ENCODE results near the gene OVOL3.

Gene OVOL3

DNA sequence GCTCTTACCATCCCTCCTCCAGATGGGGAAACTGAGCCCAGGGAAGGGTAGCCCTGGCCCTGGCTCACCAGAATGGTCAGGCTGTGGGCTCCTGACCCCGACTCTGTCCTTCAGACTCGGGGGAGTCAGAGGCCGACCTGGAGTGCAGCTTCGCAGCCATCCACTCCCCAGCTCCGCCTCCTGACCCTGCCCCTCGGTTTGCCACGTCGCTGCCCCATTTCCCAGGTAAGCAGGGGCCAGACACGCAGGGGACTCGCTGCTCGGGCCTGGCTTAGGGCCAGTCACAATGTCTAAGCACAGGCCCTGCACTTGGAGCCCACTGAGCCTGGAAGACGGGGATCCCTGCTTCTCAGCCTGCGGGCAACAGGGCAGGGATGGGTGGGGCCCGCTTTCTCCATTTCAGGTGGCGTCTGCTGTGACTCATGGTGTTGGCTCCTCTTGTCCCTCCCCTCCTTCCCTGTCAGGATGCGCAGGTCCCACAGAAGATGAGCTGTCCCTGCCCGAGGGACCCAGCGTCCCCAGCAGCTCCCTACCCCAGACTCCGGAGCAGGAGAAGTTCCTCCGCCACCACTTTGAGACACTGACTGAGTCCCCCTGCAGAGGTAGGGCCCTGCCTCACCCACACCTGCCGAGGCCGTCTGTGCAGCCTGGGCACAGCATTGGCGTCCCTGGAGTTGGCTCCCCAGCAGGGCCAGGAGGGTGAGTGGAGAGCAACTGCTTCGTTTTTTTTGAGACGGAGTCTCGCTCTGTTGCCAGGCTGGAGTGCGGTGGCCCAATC lies 9.2 kb upstream of the OVOL3 start:
- no peak for DNase-seq (ENCODE audit: low spot score)
- TF ChIP-seq, protein P1, sequence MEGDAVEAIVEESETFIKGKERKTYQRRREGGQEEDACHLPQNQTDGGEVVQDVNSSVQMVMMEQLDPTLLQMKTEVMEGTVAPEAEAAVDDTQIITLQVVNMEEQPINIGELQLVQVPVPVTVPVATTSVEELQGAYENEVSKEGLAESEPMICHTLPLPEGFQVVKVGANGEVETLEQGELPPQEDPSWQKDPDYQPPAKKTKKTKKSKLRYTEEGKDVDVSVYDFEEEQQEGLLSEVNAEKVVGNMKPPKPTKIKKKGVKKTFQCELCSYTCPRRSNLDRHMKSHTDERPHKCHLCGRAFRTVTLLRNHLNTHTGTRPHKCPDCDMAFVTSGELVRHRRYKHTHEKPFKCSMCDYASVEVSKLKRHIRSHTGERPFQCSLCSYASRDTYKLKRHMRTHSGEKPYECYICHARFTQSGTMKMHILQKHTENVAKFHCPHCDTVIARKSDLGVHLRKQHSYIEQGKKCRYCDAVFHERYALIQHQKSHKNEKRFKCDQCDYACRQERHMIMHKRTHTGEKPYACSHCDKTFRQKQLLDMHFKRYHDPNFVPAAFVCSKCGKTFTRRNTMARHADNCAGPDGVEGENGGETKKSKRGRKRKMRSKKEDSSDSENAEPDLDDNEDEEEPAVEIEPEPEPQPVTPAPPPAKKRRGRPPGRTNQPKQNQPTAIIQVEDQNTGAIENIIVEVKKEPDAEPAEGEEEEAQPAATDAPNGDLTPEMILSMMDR (IDR thresholded peaks at IDR 0.05; ENCODE audit: extremely low read depth, missing control alignments), result no peak

DNA sequence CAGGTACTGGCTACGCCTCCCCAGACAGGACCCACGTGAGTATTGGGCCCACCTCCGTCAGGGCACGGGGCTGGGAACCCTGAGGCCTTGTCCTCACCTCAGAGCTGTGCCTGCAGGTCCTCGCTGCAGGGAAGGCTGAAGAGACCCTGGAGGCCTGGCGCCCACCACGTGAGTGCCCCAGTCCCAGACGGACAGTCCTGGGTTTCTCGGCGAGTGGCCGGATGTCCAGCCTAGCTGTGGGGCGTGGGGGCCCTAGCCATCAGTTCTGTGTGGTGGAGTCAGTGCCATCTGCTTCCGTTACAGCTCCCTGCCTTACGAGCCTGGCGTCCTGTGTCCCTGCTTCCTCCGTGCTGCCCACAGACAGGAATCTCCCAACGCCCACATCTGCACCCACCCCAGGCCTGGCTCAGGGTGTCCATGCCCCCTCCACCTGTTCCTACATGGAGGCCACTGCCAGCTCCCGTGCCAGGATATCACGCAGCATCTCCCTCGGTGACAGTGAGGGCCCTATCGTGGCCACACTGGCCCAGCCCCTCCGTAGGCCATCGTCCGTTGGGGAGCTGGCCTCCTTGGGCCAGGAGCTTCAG lies 7.8 kb upstream of the OVOL3 start:
- TF ChIP-seq, protein P1 (IDR thresholded peaks at IDR 0.05; ENCODE audit: extremely low read depth, missing control alignments), result no peak
- no peak for DNase-seq (ENCODE audit: low spot score)

DNA sequence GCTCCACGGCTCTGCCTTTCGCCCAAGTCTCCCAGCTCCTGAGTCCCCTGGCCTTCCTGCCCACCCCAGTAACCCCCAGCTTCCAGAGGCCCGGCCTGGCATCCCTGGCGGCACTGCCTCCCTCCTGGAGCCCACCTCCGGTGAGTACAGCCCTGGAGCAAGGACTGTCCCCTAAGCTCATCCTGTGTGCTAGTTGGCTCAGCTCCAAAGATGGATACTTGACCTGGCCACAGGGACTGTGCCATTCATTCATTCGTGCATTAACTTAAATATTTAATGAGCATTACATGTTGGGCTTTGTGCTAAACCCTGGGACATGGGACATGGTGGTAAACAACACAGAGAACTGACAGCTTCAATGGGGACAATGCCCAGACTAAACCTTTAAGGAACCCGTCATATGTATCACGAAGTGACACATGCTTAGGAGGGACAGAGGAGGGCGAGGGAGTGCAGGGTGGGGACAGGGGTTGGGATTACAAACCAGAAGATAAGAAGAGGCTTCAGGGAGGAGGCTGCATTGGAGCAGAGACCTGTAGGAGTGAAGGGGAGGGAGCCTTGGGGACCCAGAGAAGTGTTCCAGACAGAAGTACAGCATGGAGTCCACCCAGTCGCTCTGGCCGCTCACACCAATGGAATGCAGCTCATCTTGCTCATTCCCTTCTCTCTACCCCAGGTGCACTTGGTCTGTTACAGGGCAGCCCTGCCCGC lies 6.9 kb upstream of the OVOL3 start:
- TF ChIP-seq, protein P1 (IDR thresholded peaks at IDR 0.05; ENCODE audit: extremely low read depth, missing control alignments), result no peak
- DNase-seq (ENCODE audit: low spot score), result no peak

DNA sequence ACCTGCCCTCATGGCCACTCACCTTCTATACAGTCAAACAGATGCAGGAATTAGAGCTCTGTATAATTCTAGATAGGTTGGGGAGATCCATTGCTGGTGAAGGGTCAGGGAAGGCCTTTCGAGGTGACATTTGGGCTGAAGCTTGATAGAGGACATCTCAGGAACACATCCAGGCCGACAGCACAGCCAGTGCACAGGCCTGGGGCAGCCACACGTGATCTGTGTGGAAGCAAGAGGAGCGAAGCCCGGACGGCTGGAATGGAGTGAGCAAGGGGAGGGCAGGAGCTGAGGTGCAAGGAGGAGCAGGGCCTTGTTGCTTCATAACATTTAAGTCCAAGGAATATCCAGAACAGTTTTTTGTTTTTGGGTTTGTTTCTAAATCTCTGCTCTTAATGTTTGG lies 4.5 kb upstream of the OVOL3 start:
- TF ChIP-seq, protein P1 (IDR thresholded peaks at IDR 0.05; ENCODE audit: extremely low read depth, missing control alignments), result no peak
- no peak for DNase-seq (ENCODE audit: low spot score)

DNA sequence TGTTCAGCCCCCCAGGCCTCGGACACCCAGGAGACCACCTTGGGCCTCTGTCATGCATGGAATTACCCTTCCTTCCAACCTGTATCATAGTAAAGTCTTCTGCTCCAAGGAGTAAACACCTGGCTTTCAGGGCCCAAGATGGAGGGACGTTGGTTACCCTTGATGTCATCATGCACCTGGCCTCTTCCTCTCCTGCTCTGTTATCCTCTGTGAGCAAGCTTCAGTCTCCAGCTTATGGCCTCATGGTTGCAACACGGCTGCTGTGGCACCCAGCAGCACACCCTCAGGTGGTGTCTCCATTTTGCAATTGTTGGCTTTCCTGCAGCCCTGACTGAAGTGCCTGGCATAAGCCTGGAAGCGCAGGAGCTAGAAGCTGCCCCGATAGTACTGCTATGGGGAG lies 4.0 kb upstream of the OVOL3 start:
- TF ChIP-seq, protein P1 (IDR thresholded peaks at IDR 0.05; ENCODE audit: extremely low read depth, missing control alignments), result no peak
- no peak for DNase-seq (ENCODE audit: low spot score)

DNA sequence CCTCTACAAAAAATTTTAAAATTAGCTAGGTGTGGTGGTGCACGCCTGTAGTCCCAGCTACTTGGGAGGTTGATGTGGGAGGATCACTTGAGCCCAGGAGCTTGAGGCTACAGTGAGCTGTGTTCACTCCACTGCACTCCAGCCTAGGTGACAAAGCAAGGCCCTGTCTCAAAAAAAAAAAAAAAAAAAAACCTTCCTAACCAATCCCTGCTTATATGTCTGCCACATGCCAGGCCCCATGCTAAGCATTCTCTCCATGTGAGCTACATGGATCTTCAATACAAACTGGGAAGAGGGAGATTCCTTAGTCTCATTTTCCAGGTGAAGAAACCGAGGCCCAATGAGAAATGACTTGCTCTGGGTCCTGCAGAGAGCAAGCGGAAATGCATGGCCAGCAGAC lies 2.3 kb upstream of the OVOL3 start:
- TF ChIP-seq, protein P1 (IDR thresholded peaks at IDR 0.05; ENCODE audit: extremely low read depth, missing control alignments), result no peak

DNA sequence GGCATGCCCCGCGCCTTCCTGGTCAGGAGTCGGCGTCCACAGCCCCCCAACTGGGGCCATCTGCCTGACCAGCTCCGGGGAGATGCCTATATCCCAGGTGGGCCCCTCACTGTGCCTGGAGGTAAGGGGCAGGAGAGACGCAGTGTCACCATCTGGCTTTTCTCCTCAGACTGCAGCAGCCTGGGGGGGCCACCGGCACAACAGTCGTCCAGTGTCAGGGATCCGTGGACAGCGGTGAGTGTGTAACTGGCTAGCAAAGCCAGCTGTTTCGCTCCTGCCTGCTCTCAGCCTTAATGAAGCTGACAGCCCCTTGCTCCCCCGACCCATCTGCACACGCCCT lies 227 bp downstream of the OVOL3 start:
- TF ChIP-seq, protein P1 (IDR thresholded peaks at IDR 0.05; ENCODE audit: extremely low read depth, missing control alignments), result no peak
- no peak for DNase-seq (ENCODE audit: low spot score)

More for the DNA sequence above, 2.3 kb upstream of the OVOL3 start:
- DNase-seq (ENCODE audit: low spot score), result no peak

Data from GM20000 (cell line).